Endodermal cell (in vitro differentiated cells): ENCODE data around the gene NOC4L. TPM values are rescaled to one million over a fixed set of nuclear protein-coding genes. Genes with fewer than 3 reads are reported as not detected.

Experiments
- DNase-seq: peaks from one replicate; pipeline ENCODE4 v3.0.0-alpha.2; 2017
- H3K27ac ChIP-seq: 2 replicates; pipeline ENCODE4 v1.5.1; 2013; ENCODE audit warnings: mild to moderate bottlenecking, low read depth, low read length, moderate library complexity
- H3K27me3 ChIP-seq: 2 replicates; pipeline ENCODE4 v1.6.1; 2013; ENCODE audit warnings: mild to moderate bottlenecking, low read length, moderate library complexity; ENCODE audit not compliant: insufficient read depth, control insufficient read depth, poor library complexity, severe bottlenecking
- H3K36me3 ChIP-seq: 2 replicates; pipeline ENCODE4 v1.7.0; 2013; ENCODE audit warnings: mild to moderate bottlenecking, low read length, moderate library complexity; ENCODE audit not compliant: control insufficient read depth, insufficient read depth
- H3K4me1 ChIP-seq: one replicate; pipeline ENCODE4 v1.7.0; 2013; ENCODE audit warnings: low read length; ENCODE audit not compliant: control insufficient read depth, insufficient read depth
- H3K4me3 ChIP-seq: 2 replicates; pipeline ENCODE4 v1.5.1; 2013; ENCODE audit warnings: mild to moderate bottlenecking, low read length, moderate library complexity
- H3K9ac ChIP-seq: 2 replicates; pipeline ENCODE4 v1.6.1; 2013; ENCODE audit warnings: mild to moderate bottlenecking, low read length, moderate library complexity; ENCODE audit not compliant: poor library complexity, severe bottlenecking; ENCODE audit errors: extremely low read depth
- H3K9me3 ChIP-seq: 2 replicates; pipeline ENCODE4 v1.6.1; 2013; ENCODE audit warnings: mild to moderate bottlenecking, low read length, moderate library complexity; ENCODE audit not compliant: control insufficient read depth
- H3K27ac Mint-ChIP-seq: 2 replicates; pipeline ENCODE4 v1.8.0; 2020; ENCODE audit warnings: mixed read lengths
- H3K27me3 Mint-ChIP-seq: 2 replicates; pipeline ENCODE4 v1.8.0; 2021; ENCODE audit warnings: mild to moderate bottlenecking, mixed read lengths; ENCODE audit not compliant: insufficient read depth
- H3K36me3 Mint-ChIP-seq: 2 replicates; pipeline ENCODE4 v1.8.0; 2020; ENCODE audit warnings: low read depth, mixed read lengths
- H3K4me1 Mint-ChIP-seq: 2 replicates; pipeline ENCODE4 v1.8.0; 2020; ENCODE audit warnings: mixed read lengths
- H3K4me3 Mint-ChIP-seq: 2 replicates; pipeline ENCODE4 v1.8.0; 2020; ENCODE audit warnings: mild to moderate bottlenecking, moderate library complexity, mixed read lengths
- H3K9me3 Mint-ChIP-seq: 2 replicates; pipeline ENCODE4 v1.8.0; 2020; ENCODE audit warnings: mild to moderate bottlenecking, mixed read lengths
- CTCF ChIP-seq: fragments of 200-600 bp; sonication (generic); conservative IDR thresholded peaks from 2 replicates; pipeline ENCODE4 v1.5.0; 2021; ENCODE audit warnings: antibody characterized with exemption, mild to moderate bottlenecking
- WGBS, 2 experiments: methylation state at CpG; one replicate each; pipeline versions ENCODE4 v1.1.5 to v1.1.7; 2013; ENCODE audit warnings: missing lambda C conversion rate in 2 of 2, mixed read lengths in 1 of 2; ENCODE audit not compliant: insufficient coverage in 1 of 2, insufficient read length in 1 of 2; 5-methylcytosine and 5-hydroxymethylcytosine counted together
- total RNA-seq, 2 donors: library from RNA; stranded (reverse); fragmentation: NEBNext Ultra II Directional in 1 of 2; extraction: Animal tissue kit (Norgen Biotek cat#: 25700) in 1 of 2; gene quantifications; 2 replicates in 1 of 2; 3 replicates in 1 of 2; pipeline ENCODE4 v1.2.1, GENCODE V29; 2021

The NOC4L gene
- total RNA-seq, 2 donors from 2014 or later: 22.7 to 32.7 TPM

GRCh38 chr12:132103542-132104308 lies 40.5 kb upstream of the NOC4L start:
- no peaks in the 10 kb centered on the region for H3K9me3 Mint-ChIP-seq
- peaks cover 22% of the 10 kb centered on the region for H3K36me3 ChIP-seq
- WGBS, 2 experiments: 82 to 89% methylated on average over 18 to 25 of the region's 26 CpGs
- peaks cover 8% of the 10 kb centered on the region for H3K4me1 Mint-ChIP-seq
- peak overlapping the region; percentile 34 for H3K9ac ChIP-seq
- peak; percentile 72 for DNase-seq
- no peaks in the 10 kb centered on the region for H3K27me3 Mint-ChIP-seq
- H3K36me3 Mint-ChIP-seq: peaks cover 34% of the 10 kb centered on the region
- no peak overlapping the region for H3K27ac ChIP-seq
- H3K27me3 ChIP-seq: no peaks in the 10 kb centered on the region
- H3K27ac Mint-ChIP-seq: peak overlapping the region; percentile 20
- H3K9me3 ChIP-seq: no peaks in the 10 kb centered on the region
- no peaks in the 10 kb centered on the region for H3K4me1 ChIP-seq
- H3K4me3 ChIP-seq: no peak overlapping the region
- peak overlapping the region; percentile 7 for H3K4me3 Mint-ChIP-seq
- peak; percentile 54 for TF ChIP-seq CTCF

- no peaks in the 10 kb centered on the region for H3K27me3 ChIP-seq
- H3K4me3 Mint-ChIP-seq: no peak overlapping the region
- 94 to 95% methylated on average over 6 of the region's 6 CpGs for WGBS, 2 experiments
- no peak overlapping the region for H3K27ac ChIP-seq
- TF ChIP-seq CTCF: no peak
- no peak overlapping the region for H3K9ac ChIP-seq
- no peak for DNase-seq
- H3K27me3 Mint-ChIP-seq: no peaks in the 10 kb centered on the region
- H3K36me3 ChIP-seq: peaks cover 30% of the 10 kb centered on the region
- no peak overlapping the region for H3K4me3 ChIP-seq
- no peaks in the 10 kb centered on the region for H3K9me3 ChIP-seq
- no peaks in the 10 kb centered on the region for H3K4me1 ChIP-seq
- H3K4me1 Mint-ChIP-seq: peaks cover 8% of the 10 kb centered on the region
- no peak overlapping the region for H3K27ac Mint-ChIP-seq
- no peaks in the 10 kb centered on the region for H3K9me3 Mint-ChIP-seq
- H3K36me3 Mint-ChIP-seq: peaks cover 30% of the 10 kb centered on the region
Measured at GRCh38 chr12:132105467-132105866, 38.8 kb upstream of the NOC4L start.

GRCh38 chr12:132106921-132107320 lies 37.3 kb upstream of the NOC4L start:
- Mint-ChIP-seq H3K27me3 (no peaks in the 10 kb centered on the region), H3K9me3 (no peaks in the 10 kb centered on the region), H3K4me3 (no peak overlapping the region), H3K27ac (no peak overlapping the region), H3K4me1 (peaks cover 8% of the 10 kb centered on the region), H3K36me3 (peaks cover 40% of the 10 kb centered on the region)
- Histone ChIP-seq H3K36me3 (peaks cover 38% of the 10 kb centered on the region), H3K9ac (no peak overlapping the region), H3K4me1 (no peaks in the 10 kb centered on the region), H3K9me3 (no peaks in the 10 kb centered on the region), H3K27ac (no peak overlapping the region), H3K27me3 (no peaks in the 10 kb centered on the region), H3K4me3 (no peak overlapping the region)
- peak; percentile 7 for DNase-seq
- WGBS, 2 experiments: 91 to 93% methylated on average over 7 of the region's 7 CpGs
- no peak for TF ChIP-seq CTCF
